Measurements from ENCODE around the gene RABEP1.
"Not testable (repeated sequence)": the region's sequence is repeated elsewhere in the genome, so short reads cannot be mapped to it uniquely, and the experiment has no call there.

GRCh38 chr17:5431234-5431633 lies 149.2 kb downstream of the RABEP1 start:
- TF ChIP-seq, protein P1, sequence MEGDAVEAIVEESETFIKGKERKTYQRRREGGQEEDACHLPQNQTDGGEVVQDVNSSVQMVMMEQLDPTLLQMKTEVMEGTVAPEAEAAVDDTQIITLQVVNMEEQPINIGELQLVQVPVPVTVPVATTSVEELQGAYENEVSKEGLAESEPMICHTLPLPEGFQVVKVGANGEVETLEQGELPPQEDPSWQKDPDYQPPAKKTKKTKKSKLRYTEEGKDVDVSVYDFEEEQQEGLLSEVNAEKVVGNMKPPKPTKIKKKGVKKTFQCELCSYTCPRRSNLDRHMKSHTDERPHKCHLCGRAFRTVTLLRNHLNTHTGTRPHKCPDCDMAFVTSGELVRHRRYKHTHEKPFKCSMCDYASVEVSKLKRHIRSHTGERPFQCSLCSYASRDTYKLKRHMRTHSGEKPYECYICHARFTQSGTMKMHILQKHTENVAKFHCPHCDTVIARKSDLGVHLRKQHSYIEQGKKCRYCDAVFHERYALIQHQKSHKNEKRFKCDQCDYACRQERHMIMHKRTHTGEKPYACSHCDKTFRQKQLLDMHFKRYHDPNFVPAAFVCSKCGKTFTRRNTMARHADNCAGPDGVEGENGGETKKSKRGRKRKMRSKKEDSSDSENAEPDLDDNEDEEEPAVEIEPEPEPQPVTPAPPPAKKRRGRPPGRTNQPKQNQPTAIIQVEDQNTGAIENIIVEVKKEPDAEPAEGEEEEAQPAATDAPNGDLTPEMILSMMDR (IDR thresholded peaks at IDR 0.05 in 4 of 5, conservative IDR thresholded peaks at IDR 0.05 in 1 of 5): not testable (repeated sequence)
- TF ChIP-seq POLR2A (IDR thresholded peaks at IDR 0.05): not testable (repeated sequence)

Measured in gastrocnemius medialis (tissue), 4 donors.